NCI-H526 (cell line): ENCODE results near the gene STIMATE.

Experiments used
- DNase-seq, 2 experiments: peaks; one replicate each; lab custom pipeline; 2025; lab: John Stamatoyannopoulos, UW

The STIMATE gene

DNA sequence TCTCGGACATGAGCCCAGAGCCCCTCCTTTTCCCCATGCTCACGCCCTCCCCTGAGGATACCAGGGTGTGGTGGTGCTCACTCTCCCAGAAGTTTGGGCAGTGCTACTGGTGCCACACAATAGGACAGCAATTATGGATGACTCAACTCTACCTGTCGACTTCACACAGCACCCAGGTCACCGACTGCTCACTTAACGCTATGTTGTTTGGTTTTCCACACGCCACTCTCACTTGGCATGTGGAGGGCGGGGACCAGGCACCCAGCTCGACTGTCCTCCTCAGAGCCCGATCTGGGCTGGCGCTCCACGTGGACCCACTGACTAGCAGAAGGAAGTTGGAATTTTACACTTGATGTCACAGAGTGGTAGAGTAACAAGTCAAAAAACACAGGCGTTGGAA is 30.9 kb downstream of the STIMATE start:
- DNase-seq = no peak

GRCh38 chr3:52865994-52866393 is 31.4 kb downstream of the STIMATE start:
- no peak for DNase-seq

DNA sequence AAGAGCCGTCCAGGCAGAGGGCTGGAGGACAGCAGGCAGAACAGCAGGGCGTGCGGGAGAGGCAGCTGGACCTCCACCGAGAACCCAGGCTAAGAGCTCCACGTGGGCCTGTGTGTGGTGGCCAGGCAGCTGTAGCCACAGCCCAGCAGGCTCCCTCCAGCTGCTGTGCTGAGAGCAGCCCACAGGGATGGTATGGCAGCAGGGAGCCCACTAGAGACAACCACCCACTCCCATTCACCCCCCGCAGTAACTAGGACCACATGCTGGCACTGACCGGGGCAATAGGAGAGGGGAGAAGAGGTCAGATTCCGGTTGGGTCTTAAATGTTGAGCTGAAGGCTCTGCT is 37.0 kb downstream of the STIMATE start:
- DNase-seq = no peak

DNA sequence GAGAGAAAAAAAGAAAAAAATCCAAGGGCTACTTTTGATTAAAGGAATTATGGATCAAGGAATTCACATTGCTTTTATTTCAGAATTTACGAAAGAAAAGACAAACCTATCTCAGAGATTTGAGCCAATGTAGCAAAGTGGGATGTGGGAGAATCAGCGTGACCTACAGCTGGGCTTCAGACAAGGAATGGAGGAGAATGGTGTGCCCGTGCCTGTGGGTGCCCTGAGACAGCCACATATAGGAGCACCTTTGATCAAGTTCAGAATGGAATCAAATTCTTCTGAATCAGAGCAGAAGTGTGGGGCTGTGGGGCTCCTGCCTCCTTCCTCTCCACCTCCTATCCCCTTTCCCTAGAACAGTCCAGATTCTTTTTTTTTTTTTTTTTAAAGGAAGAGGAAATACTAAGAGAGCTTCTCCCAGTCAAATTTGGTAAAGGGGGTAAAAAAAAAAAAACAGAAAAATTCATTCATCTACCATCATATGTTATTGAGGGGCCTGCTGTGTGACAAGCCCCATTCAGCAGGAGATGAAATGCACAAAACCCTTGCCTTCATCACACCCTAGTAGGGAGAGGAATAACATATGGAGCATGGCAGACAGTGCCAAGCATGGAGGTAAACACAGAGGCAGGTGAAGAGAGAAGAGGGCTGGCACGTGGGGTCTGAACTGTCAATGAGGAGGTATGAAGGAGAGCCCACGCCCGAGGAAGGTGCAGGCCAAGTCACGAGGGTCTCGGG is 37.5 kb downstream of the STIMATE start:
- no peak for DNase-seq

GRCh38 chr3:52857864-52858263 is 39.5 kb downstream of the STIMATE start:
- no peak for DNase-seq

DNA sequence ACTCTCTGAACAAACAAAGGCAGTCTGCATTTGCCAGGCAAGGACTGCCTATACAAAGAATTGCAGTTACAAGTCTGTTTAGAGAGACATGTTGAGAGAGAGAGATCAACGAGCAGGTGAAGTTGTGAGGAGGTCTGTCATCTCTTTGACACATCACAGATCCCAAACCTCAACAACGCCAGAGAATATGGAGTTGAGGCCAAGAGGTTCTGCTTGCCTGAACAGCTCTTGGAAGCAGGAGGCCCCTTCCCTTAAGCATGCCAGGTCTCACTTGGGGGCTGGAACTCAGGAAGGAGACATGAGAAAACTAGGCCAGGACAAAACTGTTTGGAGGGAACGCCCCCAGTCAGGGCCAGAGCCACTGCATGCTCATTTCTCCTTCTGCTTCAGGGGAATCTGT is 40.2 kb downstream of the STIMATE start:
- DNase-seq = no peak

DNA sequence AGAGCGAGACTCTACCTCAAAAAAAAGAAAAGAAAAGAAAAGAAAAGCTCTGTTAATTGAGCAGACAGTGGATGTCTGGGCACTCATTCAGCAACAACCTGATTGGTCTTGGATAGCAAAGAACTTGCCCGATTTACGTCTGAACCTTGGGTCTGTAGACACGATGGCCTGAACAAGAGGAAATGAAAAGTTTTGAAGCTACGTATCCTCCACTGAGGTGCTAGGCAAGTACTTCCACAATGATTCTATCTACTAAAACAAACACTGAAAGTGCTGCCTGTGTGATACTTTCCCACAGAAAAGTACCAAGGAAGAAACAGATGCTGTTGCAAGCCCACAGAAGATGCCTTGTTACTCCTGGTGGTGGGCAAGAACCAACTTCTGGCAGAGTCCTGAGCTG is 40.7 kb downstream of the STIMATE start:
- no peak for DNase-seq

DNA sequence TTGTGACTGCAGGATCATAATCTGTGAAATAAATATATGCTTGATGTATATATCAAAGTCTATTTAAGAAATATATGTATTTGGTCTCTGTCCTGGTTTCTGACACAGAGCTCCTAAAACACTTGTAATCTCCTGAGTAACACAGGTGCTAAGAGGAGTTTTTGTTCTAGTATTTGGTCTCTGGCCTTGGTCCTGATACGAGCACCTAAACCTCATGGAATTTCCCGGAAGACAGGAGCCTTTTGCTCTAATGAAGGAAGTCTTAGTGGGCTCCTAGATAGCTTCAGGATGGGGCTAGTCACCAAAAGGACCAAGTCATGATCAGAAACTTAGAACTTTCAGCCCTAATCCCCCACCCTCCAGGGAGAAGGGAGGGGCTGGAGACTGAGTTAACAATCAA is 43.3 kb downstream of the STIMATE start:
- no peak for DNase-seq

GRCh38 chr3:52852419-52852818 is 44.9 kb downstream of the STIMATE start:
- DNase-seq = no peak

- peak; percentile 59 to 77 for DNase-seq
Measured at GRCh38 chr3:52851348-52851747, 46.0 kb downstream of the STIMATE start.

DNA sequence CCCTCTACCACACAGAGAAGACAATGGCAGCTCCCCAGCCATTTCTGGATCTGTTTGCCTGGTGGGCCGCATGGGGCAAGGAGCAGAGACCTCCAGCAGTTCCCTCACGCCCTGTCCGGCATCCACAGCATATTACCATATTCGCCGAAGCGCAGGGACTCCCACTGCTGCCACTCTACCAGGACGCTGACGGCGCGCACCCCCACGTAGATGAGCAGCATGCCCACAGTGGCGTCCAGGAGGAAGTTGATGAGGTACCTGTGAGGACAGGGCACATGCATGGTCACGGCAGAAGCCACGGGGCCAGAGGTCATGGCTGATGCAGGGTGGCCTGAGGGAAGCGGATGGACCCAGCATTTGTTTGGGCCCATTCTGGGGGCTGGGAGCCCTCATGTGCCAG is 47.7 kb downstream of the STIMATE start:
- no peak for DNase-seq

GRCh38 chr3:52848617-52849016 is 48.7 kb downstream of the STIMATE start:
- no peak for DNase-seq

DNA sequence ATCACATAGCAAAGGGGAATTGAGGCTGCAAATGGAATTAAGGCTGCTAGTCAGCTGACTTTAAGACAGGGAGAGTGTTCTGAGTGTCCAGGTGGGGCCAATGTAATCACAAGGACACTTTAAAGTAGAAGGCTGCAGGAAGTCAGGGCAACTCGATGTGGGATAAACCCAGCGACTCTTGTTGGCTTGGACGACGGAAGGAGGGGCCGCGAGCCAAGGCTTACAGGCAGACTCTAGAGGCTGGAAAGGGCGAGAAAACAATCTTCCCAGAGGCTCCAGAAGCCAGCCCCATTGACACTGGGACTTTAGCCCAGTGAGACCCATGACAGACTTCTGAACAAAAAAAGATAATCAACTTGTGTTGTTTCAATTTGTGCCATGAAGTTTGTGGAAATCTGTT is 49.6 kb downstream of the STIMATE start:
- no peak for DNase-seq

GRCh38 chr3:52847241-52847640 is 50.1 kb downstream of the STIMATE start:
- DNase-seq = no peak

GRCh38 chr3:52846432-52846965 is 50.8 kb downstream of the STIMATE start:
- DNase-seq = no peak

GRCh38 chr3:52845691-52846431 is 51.5 kb downstream of the STIMATE start:
- no peak for DNase-seq

DNA sequence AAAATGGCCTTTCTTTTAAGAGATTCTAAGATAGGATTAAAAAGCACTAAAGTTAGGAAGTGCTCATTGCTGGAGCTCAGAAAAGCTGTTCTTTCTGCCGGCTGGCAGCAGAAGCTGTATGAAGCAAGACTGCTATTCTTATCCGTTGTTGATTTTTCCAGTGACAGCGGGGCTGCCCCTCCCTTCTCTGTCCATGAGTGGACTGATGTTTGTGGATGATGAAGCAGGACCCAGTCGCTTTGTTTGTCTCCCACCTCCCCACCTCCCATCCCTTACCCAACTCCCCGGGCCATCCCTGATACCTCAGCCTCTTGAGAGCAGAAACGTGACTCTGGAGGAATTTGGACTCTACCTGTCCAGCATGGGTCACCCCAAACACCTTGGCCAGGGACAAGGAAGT is 52.2 kb downstream of the STIMATE start:
- DNase-seq = no peak

GRCh38 chr3:52844290-52844975 is 52.9 kb downstream of the STIMATE start:
- no peak for DNase-seq

DNA sequence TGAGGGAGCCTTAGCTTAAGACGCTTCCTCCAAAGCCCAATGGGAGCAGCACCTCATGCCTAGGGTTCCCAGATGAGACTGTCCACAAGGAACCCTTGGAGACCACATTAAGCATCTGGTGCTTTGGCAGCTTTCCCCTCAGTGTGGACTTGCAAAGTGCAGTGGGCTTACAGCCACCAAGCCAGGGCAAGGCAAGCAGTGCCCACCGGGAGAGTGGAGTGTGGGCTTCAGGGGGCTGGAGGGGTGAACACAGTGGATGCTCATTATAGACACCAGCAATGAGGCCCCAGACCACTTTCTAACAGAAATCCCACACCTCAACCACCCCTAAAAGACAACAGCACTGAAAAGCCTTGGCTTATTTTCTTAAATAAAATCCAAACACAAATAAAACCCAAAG is 53.5 kb downstream of the STIMATE start:
- no peak for DNase-seq

GRCh38 chr3:52843108-52843865 is 54.1 kb downstream of the STIMATE start:
- no peak for DNase-seq

DNA sequence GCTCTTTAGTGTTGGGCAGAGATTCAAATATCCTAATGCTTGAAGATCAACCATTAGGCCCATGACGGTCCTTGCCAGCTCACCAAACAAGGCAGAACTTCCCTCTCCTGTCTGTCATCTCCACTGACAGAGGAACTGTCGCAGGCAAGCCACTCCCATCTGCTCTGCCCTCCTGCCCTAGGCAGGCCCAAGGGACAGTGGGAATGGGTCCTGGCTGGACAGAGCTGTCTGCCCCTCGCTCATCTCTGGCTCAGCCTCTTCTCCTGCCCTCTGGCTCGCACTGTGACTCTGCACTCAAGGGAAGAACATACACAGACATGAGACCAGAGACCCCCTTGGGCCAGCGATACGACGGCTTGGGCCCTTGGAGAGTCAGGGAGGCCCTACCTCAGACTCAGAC is 54.9 kb downstream of the STIMATE start:
- DNase-seq = no peak

DNA sequence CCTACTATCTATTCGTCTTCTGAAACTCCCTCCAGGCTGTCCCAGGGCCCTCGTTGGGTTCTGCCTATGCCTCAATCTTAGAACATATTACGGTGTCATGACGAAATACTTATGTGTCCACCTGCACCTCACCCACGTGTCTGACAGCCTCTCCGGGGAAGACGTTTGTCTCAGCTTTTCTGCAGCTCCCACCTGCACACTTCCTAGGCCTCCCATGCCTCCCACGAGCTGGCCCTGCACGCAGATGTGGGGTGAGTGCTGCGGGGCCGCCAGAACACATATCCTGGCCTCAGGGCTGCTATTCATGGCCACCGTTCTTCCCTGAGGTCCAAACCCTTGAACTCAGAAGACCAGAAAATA is 55.4 kb downstream of the STIMATE start:
- DNase-seq = no peak
